PC-3 (cell line): Measurements from ENCODE around the gene PLCL2. TPM values are rescaled to one million over a fixed set of nuclear protein-coding genes. Genes with fewer than 3 reads are reported as not detected.
"Not testable (repeated sequence)": the region's sequence is repeated elsewhere in the genome, so short reads cannot be mapped to it uniquely, and the experiment has no call there.

Experiments
- ATAC-seq: fragments of 200-7000 bp; cut with Tn5 transposase; 2 replicates; pipeline ENCODE4 v1.9.1; 2020; ENCODE audit warnings: mild to moderate bottlenecking, moderate library complexity
- BruUV-seq: library from RNA; stranded (reverse); fragments of 400-500 nt; replicated peaks from 2 replicates; lab custom pipeline; 2021; lab: Mats Ljungman, UMichigan
- CTCF ChIA-PET: fragments of 300-600 bp; sonication (Branson Sonifier 250); formaldehyde crosslinking; loops from one replicate; lab custom pipeline; 2022; ENCODE audit warnings: antibody characterized with exemption; lab: Charles Lee
- POLR2A ChIA-PET: fragments of 300-600 bp; sonication (Branson Sonifier 250); formaldehyde crosslinking; loops from one replicate; lab custom pipeline; 2022; ENCODE audit warnings: antibody characterized with exemption; ENCODE audit not compliant: unreplicated experiment; lab: Charles Lee
- DNase-seq: peaks from one replicate; pipeline ENCODE4 v3.0.0-alpha.2; 2015
- H2AFZ ChIP-seq: fragments of 300-600 bp; sonication (generic); 2 replicates; pipeline ENCODE4 v1.6.0; 2016; ENCODE audit warnings: antibody characterized with exemption, low read length
- H3F3A ChIP-seq: fragments of 300-600 bp; sonication (generic); one replicate; pipeline ENCODE4 v1.6.0; 2017; ENCODE audit warnings: antibody characterized with exemption, low read length, control low read depth, mild to moderate bottlenecking; ENCODE audit not compliant: unreplicated experiment
- H3K27ac ChIP-seq: fragments of 300-600 bp; sonication (generic); 2 replicates; pipeline ENCODE4 v1.5.1; 2016; ENCODE audit warnings: mild to moderate bottlenecking, low read length
- H3K27me3 ChIP-seq: fragments of 300-600 bp; sonication (generic); 2 replicates; pipeline ENCODE4 v1.6.1; 2016; ENCODE audit warnings: low read length, mixed read lengths
- H3K36me3 ChIP-seq: fragments of 300-600 bp; sonication (generic); 2 replicates; pipeline ENCODE4 v1.6.1; 2016; ENCODE audit warnings: low read depth, mixed run types, low read length, mixed read lengths
- H3K4me1 ChIP-seq: fragments of 300-600 bp; sonication (generic); 2 replicates; pipeline ENCODE4 v1.5.1; 2016; ENCODE audit warnings: low read length; ENCODE audit not compliant: insufficient read depth
- H3K4me2 ChIP-seq: fragments of 300-600 bp; sonication (generic); 2 replicates; pipeline ENCODE4 v1.6.0; 2016; ENCODE audit warnings: low read length
- H3K4me3 ChIP-seq: fragments of 300-600 bp; sonication (generic); 2 replicates; pipeline ENCODE4 v1.5.1; 2016; ENCODE audit warnings: mild to moderate bottlenecking, low read length, mixed read lengths
- H3K79me2 ChIP-seq: fragments of 300-600 bp; sonication (generic); 2 replicates; pipeline ENCODE4 v1.6.1; 2017; ENCODE audit warnings: low read length, mixed read lengths
- H3K9ac ChIP-seq: fragments of 300-600 bp; sonication (generic); 2 replicates; pipeline ENCODE4 v1.6.0; 2016; ENCODE audit warnings: mild to moderate bottlenecking, low read length
- H3K9me2 ChIP-seq: fragments of 300-600 bp; sonication (generic); replicated peaks from 2 replicates; pipeline ENCODE4 v1.6.1; 2016; ENCODE audit warnings: mixed run types, low read length, mixed read lengths
- H3K9me3 ChIP-seq: fragments of 300-600 bp; sonication (generic); 2 replicates; pipeline ENCODE4 v1.6.1; 2016; ENCODE audit warnings: low read length, mixed read lengths
- H4K20me1 ChIP-seq: fragments of 300-600 bp; sonication (generic); 2 replicates; pipeline ENCODE4 v1.6.1; 2016; ENCODE audit warnings: low read length, mixed read lengths
- EZH2 ChIP-seq: fragments of 300-600 bp; sonication (generic); IDR thresholded peaks from one replicate; pipeline ENCODE4 v1.6.1; 2017; ENCODE audit warnings: antibody characterized with exemption, mild to moderate bottlenecking, low read length; ENCODE audit not compliant: unreplicated experiment
- EZH2phosphoT487 ChIP-seq: fragments of 300-600 bp; sonication (generic); IDR thresholded peaks from 2 replicates; pipeline ENCODE4 v1.6.1; 2018; ENCODE audit warnings: mild to moderate bottlenecking, antibody characterized with exemption, low read length, borderline replicate concordance
- intact Hi-C: fragments of 100-400 bp; cut with micrococcal nuclease; formaldehyde crosslinking; loops from 2 replicates; pipeline ENCODE4 v1.9.0; 2023
- total RNA-seq: library from RNA; depleted of rRNA; stranded (reverse); fragments of >200 nt; gene quantifications from 2 replicates; pipeline ENCODE4 v1.2.3, GENCODE V29; 2014
- TF ChIP-seq, protein P1 (sequence below): fragments of 300-600 bp; sonication (generic); conservative IDR thresholded peaks from 2 replicates; pipeline ENCODE4 v1.5.1; 2017; ENCODE audit warnings: antibody characterized with exemption, low read depth, mild to moderate bottlenecking, low read length

The PLCL2 gene
- total RNA-seq, 1 experiment from 2014 or later, result 9.8 TPM

DNA sequence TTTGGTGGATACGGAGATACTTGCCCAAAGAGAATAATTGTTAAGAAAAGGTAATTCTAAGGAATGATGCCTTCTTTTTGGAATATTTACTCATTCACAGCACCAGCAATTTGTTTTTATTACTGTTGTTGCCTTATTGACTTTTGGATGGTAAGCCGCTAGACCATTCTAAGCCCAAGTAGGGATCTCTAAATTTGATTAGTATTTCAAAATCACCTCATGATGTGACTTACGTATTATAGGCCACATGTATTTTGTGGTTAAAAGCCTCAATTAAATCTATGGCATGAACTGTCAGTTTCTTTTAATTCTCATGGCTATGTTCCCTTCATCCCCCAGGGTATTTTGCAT lies 94.1 kb downstream of the PLCL2 start:
- Histone ChIP-seq H3K4me2 (no peak overlapping the region), H3K36me3 (no peaks in the 10 kb centered on the region), H3K27ac (no peak overlapping the region), H3K4me1 (no peaks in the 10 kb centered on the region), H3K9me2 (no peaks in the 10 kb centered on the region), H4K20me1 (no peaks in the 10 kb centered on the region), H3K27me3 (no peaks in the 10 kb centered on the region), H3F3A (no peaks in the 10 kb centered on the region), H3K9me3 (no peaks in the 10 kb centered on the region), H3K9ac (no peak overlapping the region), H3K4me3 (no peak overlapping the region), H2AFZ (no peak overlapping the region), H3K79me2 (no peaks in the 10 kb centered on the region)
- no peak for DNase-seq
- intact Hi-C loops, result no loop called here
- TF ChIP-seq EZH2, result no peak
- no peak for TF ChIP-seq EZH2phosphoT487
- TF ChIP-seq, protein P1, sequence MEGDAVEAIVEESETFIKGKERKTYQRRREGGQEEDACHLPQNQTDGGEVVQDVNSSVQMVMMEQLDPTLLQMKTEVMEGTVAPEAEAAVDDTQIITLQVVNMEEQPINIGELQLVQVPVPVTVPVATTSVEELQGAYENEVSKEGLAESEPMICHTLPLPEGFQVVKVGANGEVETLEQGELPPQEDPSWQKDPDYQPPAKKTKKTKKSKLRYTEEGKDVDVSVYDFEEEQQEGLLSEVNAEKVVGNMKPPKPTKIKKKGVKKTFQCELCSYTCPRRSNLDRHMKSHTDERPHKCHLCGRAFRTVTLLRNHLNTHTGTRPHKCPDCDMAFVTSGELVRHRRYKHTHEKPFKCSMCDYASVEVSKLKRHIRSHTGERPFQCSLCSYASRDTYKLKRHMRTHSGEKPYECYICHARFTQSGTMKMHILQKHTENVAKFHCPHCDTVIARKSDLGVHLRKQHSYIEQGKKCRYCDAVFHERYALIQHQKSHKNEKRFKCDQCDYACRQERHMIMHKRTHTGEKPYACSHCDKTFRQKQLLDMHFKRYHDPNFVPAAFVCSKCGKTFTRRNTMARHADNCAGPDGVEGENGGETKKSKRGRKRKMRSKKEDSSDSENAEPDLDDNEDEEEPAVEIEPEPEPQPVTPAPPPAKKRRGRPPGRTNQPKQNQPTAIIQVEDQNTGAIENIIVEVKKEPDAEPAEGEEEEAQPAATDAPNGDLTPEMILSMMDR, result no peak
- ChIA-PET POLR2A (no interaction called here), CTCF (no interaction called here)
- no peak for ATAC-seq
- no TSS peak for BruUV-seq

DNA sequence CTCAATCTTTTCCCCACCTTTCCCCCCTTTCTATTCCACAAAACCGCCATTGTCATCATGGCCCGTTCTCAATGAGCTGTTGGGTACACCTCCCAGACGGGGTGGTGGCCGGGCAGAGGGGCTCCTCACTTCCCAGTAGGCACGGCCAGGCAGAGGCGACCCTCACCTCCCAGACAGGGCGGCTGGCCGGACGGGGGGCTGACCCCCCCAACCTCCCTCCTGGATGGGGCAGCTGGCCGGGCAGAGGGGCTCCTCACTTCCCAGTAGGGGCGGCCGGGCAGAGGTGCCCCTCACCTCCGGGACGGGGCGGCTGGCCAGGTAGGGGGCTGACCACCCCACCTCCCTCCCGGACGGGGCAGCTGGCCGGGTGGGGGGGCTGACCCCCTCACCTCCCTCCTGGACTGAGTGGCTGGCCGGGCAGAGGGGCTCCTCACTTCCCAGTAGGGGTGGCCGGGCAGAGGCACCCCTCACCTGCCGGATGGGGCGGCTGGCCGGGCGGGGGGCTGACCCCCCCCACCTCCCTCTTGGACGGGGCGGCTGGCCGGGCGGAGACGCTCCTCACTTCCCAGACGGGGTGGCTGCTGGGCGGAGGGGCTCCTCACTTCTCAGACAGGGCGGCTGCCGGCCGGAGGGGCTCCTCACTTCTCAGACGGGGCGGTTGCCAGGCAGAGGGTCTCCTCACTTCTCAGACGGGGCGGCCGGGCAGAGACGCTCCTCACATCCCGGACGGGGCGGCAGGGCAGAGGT lies 95.2 kb downstream of the PLCL2 start:
- POLR2A ChIA-PET, H3K4me1 ChIP-seq, ATAC-seq, H3K9me2 ChIP-seq, DNase-seq, H3K27me3 ChIP-seq, H3K79me2 ChIP-seq, H3K4me2 ChIP-seq, H3K9me3 ChIP-seq, H3K27ac ChIP-seq, H4K20me1 ChIP-seq, intact Hi-C loops, BruUV-seq, CTCF ChIA-PET, H2AFZ ChIP-seq, H3K36me3 ChIP-seq, H3K4me3 ChIP-seq, H3F3A ChIP-seq, H3K9ac ChIP-seq: not testable (repeated sequence)

GRCh38 chr3:16980526-16980925 lies 95.8 kb downstream of the PLCL2 start:
- H3K4me3 ChIP-seq, H3K9ac ChIP-seq, POLR2A ChIA-PET, H3K9me3 ChIP-seq, H3K27ac ChIP-seq, H3K4me2 ChIP-seq, H3K36me3 ChIP-seq, ATAC-seq, H4K20me1 ChIP-seq, CTCF ChIA-PET, BruUV-seq, H3K4me1 ChIP-seq, H3K9me2 ChIP-seq, H3K79me2 ChIP-seq, DNase-seq, H2AFZ ChIP-seq, H3K27me3 ChIP-seq, intact Hi-C loops, H3F3A ChIP-seq: not testable (repeated sequence)

DNA sequence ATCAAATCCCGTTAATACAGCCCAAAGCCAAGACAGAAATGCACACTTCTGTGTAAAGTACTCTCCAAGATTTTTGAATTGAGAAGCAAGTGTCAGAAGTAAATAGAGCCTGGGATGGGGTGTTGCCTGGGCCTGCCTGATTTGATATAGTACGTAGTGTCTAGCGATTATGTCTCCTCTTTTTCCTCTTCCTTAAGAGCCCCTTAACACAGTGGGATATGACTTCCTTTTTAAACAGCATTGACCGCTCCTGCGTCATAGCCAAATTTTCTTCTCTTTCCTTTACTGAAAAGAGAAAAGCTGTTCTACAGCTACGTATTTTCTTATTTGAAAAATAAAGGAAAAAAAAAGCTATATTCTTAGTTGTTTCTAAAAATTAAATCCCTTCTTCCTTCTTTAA lies 97.7 kb downstream of the PLCL2 start:
- no peak overlapping the region for H3K4me3 ChIP-seq
- no peaks in the 10 kb centered on the region for H3K9me2 ChIP-seq
- BruUV-seq, result no TSS peak
- H3K4me2 ChIP-seq, result no peak overlapping the region
- H3K9me3 ChIP-seq, result no peaks in the 10 kb centered on the region
- H4K20me1 ChIP-seq, result no peaks in the 10 kb centered on the region
- ChIA-PET CTCF (no interaction called here), POLR2A (no interaction called here)
- no peaks in the 10 kb centered on the region for H3K4me1 ChIP-seq
- no peaks in the 10 kb centered on the region for H3K36me3 ChIP-seq
- H3K27ac ChIP-seq, result no peak overlapping the region
- H3K79me2 ChIP-seq, result no peaks in the 10 kb centered on the region
- ATAC-seq, result no peak
- DNase-seq, result no peak
- intact Hi-C loops, result no loop called here
- H3F3A ChIP-seq, result no peaks in the 10 kb centered on the region
- H3K27me3 ChIP-seq, result no peaks in the 10 kb centered on the region
- no peak overlapping the region for H2AFZ ChIP-seq
- no peak for TF ChIP-seq EZH2
- no peak for TF ChIP-seq EZH2phosphoT487
- TF ChIP-seq, protein P1, result no peak
- H3K9ac ChIP-seq, result no peak overlapping the region
